DMS79 treated with DMSO at 0.1 percent for 48 hours (cell line): Measurements from ENCODE around the gene ZNF705A.
A peak's percentile ranks its signal among the peaks of the same experiment; 100 is the strongest.
"Not testable (repeated sequence)": the region's sequence is repeated elsewhere in the genome, so short reads cannot be mapped to it uniquely, and the experiment has no call there.

Experiments used
- DNase-seq: peaks from one replicate; lab custom pipeline; 2025; lab: John Stamatoyannopoulos, UW

ZNF705A gene

DNA sequence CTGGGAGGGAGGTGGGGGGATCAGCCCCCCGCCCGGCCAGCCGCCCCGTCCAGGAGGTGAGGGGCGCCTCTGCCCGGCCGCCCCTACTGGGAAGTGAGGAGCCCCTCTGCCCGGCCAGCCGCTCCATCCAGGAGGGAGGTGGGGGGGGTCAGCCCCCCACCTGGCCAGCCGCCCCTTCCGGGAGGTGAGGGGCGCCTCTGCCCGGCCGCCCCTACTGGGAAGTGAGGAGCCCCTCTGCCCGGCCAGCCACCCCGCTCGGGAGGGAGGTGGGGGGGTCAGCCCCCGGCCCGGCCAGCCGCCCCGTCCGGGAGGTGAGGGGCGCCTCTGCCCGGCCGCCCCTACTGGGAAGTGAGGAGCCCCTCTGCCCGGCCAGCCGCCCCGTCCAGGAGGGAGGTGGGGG, 27.4 kb downstream of the ZNF705A start:
- not testable (repeated sequence) for DNase-seq

GRCh38 chr12:8188088-8188487, 31.3 kb downstream of the ZNF705A start:
- not testable (repeated sequence) for DNase-seq

- not testable (repeated sequence) for DNase-seq
Observed at GRCh38 chr12:8197685-8198308, 41.0 kb downstream of the ZNF705A start.

DNA sequence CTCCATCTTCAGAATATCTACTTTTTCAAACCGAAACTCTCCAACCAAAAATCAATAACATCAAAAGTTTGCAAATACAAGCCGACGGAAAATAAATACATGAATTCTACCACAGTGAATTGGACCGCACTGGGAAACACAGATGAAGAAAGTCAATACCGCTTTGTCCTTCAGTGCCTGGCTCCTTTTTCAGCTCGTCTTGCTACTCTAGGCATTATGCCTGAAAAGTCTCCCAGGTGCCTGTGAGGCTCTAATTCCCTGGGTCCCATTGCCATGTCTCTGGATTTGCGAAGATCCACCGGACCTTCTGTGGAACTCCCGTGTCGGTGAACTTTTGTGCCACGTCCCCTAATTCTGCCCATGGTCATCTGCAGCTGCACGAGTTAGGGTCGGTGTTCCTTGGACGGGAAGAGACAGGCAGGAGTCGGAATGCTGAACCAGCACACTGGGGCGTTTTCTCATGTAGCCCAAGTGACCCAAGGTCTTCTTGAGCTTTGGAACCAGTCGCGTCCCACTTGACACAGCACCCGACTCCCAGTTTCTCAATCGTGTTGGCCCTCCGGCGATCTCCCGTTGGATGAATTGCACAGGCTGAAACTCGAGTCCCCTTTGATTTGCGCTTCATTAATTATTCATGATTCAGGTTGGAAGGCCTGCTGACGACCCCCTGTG, 62.0 kb downstream of the ZNF705A start:
- DNase-seq, result peak; percentile 2

GRCh38 chr12:8221375-8221774, 64.6 kb downstream of the ZNF705A start:
- DNase-seq, result not testable (repeated sequence)

GRCh38 chr12:8221844-8222243, 65.0 kb downstream of the ZNF705A start:
- DNase-seq, result not testable (repeated sequence)

DNA sequence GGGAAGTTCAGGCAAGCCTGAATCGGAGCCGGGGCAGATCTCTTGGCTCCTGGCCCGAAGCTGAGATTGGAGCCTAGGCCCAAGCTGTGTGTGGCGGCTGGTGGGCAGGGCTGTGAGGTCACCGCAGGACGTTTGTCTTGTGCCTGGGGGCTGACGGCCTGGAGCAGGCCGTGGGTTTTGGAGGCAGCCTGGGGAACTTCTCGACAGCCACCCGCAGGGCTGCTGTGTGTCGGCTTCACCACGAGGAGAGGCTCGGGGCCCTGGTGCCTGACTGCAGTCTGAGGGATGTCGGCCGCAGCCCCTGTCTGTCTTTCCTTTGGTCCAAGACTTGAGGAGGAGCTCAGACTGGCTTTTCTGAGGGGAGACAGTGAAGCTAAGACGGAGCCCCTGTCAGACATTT, 65.5 kb downstream of the ZNF705A start:
- DNase-seq, result not testable (repeated sequence)

DNA sequence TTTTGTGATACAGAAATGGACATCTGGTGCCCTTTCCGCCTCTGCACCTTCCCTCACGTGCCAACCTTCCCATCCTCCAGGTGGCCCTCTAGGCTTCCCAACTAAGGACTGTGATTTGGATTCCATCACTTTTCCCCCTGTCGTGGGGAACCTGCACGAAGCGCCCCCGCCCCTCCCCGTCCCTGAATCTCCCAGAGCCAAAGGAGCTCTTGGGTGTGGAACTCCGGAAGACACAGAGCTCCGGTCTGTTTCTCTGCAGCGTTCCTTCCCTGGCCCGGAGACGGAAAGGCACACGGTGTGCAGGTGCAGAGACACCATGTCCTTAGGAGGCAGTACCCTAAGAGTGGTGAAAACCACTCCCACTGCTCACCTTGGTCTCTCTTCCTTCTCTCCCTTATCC, 66.8 kb downstream of the ZNF705A start:
- DNase-seq, result not testable (repeated sequence)

- not testable (repeated sequence) for DNase-seq
Observed at GRCh38 chr12:8224782-8225181, 68.0 kb downstream of the ZNF705A start.

DNA sequence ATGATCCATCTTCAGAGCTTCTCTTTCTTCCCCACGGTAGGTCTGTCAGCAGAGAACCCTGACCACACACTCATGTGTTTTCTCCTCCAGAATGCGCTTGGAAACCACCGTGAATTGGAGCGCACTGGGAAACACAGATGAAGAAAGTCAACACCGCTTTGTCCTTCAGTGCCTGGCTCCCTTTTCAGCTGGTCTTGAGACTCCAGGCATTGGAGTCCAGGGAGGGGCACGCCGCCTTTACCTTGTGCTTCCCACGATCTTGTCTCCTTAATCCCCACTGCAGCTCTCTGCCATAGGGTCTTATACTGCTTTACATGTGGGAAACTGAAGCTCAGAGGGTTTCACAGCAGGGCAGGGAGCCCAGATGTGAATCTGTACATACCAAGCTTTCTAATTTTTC, 69.5 kb downstream of the ZNF705A start:
- DNase-seq, result no peak

DNA sequence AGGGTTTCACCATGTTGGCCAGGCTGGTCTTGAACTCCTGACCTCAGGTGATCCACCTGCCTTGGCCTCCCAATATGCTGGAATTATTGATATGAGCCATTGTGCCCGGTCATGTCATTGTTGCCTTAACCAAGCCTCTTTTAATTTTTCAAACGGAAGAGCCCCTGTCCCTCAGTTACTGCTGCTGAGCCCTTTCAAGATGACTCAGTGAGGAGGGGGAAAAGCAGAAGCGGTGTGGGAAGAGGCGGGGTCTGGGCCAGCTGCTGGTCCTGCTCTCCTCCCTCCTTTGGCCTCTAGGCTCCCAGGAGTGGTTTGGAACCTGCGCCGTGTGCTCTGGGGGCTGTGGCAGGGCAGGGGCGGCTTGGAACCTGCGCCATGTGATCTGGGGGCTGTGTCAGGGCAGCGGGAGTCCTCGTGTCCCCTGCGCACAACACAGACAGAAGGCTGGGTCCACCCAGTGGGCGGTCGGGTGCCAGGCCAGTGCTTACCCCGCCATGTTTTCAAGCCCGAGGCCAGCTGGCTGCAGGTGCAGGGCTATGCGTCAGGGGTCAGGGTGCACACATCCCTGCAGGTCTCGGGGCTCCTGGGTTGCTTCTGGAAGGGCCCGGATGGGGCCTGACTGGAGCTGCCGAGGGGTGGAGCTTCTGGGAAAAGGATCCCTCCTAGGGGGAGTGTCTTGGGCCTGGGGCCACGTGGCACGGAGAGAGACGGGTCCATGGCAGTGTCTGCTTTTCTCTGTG, 70.3 kb downstream of the ZNF705A start, which contains the start of gene FAM90A1:
Gene FAM90A1, minus strand, starts transcription at position 627 of the 740 bp plus-strand sequence. CDS start 2,786 bp downstream, outside the sequence.
- DNase-seq, result not testable (repeated sequence)

GRCh38 chr12:8227732-8228077, 70.9 kb downstream of the ZNF705A start:
- not testable (repeated sequence) for DNase-seq

GRCh38 chr12:8228607-8229006, 71.8 kb downstream of the ZNF705A start:
- not testable (repeated sequence) for DNase-seq

- not testable (repeated sequence) for DNase-seq
Observed at GRCh38 chr12:8229486-8229885, 72.7 kb downstream of the ZNF705A start.
